Ecto neural progenitor cell (in vitro differentiated cells): ENCODE measurements around the gene INSRR.

Experiments
- DNase-seq: peaks from one replicate; pipeline ENCODE4 v3.0.0-alpha.2; 2018; ENCODE audit warnings: low spot score

The INSRR gene

GRCh38 chr1:156832434-156832833 lies 26.5 kb downstream of the INSRR start:
- no peak for DNase-seq

DNA sequence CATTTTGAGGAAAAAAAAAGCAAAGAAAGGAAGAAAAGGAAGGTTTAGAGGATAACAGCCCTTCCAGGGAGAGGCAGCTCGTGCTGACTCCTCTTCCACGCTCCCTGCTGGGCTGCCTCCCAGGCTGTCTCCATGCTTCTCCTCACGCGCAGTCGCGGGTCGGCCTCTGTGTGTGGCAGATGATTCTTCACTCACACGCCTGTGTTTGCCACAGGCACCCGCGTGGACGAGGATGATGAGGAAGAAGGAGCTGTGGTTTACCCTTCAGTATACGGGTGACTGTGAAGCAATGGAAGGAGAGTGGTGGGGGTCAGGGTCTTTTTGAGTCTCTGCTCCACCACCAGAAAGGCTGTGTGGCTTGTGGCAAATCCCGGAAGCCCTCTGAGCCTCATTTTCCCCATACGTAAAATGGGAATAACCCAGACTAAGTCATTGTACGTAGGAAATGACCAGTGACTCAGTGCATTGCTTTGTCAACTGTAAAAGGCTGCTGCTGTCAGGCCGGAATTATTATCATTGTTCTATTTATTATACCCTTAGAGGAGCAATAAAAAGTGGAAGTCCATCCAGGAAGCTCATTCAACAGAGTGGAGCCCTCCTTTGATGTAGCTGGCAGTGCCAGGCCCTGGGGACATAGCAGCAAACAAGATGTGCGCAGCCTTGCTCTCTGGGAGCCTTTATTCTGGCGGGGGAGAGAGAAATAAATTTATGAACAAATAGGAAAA lies 30.4 kb downstream of the INSRR start:
- no peak for DNase-seq

DNA sequence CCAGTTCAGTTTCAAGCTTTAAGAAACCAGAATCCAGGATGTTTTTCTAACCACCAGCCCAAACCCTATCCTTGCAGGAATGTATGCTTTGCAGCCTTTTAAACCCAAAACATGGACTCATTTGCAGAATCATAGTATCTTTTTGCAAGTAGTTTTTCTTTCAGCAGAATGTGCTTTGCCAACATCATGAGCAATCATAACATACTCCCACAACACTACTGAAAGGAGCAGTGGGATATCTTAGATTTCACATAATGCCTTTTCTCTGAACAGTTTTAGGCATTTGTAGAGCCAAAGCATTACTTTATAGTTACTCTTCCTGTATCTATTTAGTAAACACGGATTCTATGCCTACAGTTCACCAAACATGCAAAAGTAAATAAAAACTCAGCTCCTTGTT lies 32.3 kb downstream of the INSRR start:
- DNase-seq = no peak

DNA sequence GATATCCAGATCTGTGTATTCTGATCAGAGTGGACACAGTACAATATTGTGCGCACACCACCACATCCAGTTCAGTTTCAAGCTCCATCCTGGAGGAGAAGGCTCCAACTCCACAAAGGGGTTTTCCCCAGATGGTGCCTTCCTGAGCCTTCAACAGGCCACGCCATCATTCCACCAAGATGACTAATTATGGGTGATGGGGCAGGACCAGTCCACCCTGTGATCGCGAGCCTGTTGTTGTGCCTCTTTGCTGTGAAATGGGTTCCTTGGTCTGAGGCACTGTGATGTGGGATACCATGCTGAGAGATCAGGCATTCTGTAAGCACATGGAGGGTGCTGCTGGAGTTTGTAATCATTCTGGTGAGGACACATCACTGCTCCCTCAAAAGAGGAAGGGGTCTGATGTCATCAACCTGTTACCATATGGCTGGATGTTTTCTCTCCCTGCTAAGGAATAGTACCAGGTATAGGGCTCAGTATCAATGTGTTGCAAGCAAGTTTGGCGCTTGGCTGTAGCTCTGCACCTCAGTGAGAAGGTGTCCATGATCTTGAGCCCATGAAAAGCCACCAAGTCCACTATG lies 35.6 kb downstream of the INSRR start:
- DNase-seq = no peak

GRCh38 chr1:156822680-156823079 lies 36.2 kb downstream of the INSRR start:
- no peak for DNase-seq

DNA sequence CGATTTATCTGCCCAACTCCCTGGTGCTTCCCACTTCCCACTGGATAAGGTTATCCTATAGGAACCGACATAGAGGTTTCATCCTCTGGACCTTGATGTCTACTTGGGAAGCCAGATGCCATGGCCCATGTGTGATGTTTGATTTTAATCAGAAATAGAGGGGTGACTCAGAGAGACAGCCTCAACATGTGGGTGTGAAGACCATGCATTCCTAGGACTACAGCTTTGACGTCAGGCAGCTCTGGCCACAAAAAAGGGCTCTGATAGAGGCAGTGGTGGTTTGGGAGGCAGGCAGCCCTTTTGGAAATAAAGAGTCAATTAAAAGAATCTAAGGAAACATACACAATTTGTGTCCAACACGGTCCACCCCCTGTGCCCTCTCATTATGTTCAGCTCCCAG lies 37.1 kb downstream of the INSRR start:
- DNase-seq = no peak

DNA sequence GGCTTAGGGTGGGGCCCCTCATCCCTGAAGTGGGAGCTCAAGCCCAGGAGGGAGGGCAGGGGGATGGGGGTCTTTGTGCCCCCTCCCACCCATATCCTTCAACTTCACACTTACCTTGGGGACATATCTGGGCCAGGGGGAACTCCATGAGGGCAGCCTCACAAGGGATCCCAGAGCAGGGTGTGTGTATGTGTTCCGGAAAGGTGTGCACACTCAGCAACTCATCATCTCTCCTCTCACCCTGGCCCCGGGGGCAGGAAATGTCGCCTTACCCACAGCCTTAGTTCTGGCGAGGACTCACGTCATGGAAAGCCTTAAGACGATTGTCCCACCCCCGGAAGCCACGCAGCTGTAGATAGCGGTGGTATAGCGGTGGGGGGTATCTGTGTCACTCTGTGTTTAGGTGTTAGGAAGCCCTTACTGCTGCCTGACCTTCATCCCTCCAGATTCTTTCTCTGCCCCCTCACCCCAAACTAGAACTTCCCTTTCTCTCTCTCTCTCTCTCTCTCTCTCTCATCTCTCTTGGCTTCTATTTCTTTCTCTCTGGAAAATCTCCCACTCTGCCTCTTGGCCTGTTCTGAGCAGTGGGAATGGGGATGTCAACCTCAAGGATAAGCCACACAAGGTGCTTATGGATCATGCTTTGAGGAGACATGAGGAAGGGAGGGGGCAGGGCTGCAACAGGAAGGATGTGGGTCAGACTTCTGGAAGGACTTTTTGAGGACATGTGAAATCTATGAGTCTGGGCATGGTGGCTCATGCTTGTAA lies 42.2 kb downstream of the INSRR start, which contains the start of gene SH2D2A:
SH2D2A (minus strand) TSS at position 288 of the 768 bp plus-strand sequence; CDS start at position 148, 140 bp downstream.
- DNase-seq = no peak

DNA sequence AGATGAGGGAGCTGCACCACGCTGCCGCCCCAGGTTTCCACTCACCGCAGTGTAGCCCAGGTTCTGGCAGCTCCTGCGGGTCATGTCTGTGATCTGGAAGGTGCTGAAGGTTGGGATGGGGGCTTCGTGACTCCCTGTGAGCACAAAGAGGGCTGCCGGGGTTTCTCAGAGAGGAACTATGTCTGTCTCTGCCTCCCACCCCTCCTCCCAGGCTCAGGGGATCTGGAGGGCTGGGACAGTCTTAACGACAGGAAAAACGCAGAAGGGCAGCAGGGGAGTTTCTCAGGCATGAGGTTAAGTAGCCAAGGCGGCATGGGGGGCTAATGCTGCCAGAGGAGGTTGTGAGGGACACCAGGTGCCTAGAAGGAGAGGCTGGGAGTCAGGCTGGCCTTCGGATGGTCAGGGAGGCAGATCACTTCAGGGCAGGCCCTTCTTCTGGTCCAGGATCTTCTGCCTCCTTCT lies 42.9 kb downstream of the INSRR start:
- DNase-seq = no peak

GRCh38 chr1:156815307-156815826 lies 43.5 kb downstream of the INSRR start:
- no peak for DNase-seq

- DNase-seq = no peak
These were observed 44.2 kb downstream of the INSRR start for GRCh38 chr1:156814571-156815260.

DNA sequence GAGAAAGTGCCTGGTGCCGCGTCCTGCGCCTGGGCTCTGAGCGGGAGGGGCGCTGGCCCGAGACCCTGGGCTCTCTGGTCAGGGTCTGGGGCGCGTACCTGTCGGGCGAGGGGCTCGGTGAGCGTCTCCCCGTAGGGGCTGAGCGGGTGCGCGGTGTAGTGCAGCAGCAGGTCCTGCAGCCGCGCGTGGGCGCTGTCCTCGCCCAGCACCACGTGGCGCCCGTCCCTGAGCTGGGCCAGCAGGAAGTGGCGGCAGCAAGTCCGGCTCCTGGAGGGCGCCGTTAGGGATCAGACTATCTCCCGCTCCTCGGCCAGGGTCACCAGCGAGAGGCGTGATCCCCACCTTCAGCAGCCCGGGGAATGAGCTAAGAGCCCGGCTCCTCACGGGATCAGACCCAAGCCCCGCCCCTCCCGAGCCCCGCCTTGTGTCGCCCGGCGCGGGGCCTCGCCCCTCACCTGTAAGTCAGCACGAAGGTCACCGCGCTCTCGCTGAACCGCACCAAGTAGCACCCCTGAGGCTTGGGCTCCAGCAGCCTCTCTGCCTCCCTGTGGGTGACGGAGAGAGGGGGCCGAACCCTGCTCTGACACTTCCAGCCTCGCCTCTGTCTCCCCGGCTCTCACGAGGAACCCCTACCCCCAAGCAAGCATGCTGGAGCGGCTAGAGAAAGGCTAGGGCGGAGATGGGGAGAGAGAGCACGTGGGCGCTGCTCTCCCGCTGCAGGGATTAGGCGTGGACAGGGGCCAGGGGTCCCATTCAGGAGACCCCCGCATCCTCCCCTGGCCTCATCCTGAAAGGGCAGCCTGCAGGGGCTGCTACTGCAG lies 45.0 kb downstream of the INSRR start:
- DNase-seq = peak; percentile 79

DNA sequence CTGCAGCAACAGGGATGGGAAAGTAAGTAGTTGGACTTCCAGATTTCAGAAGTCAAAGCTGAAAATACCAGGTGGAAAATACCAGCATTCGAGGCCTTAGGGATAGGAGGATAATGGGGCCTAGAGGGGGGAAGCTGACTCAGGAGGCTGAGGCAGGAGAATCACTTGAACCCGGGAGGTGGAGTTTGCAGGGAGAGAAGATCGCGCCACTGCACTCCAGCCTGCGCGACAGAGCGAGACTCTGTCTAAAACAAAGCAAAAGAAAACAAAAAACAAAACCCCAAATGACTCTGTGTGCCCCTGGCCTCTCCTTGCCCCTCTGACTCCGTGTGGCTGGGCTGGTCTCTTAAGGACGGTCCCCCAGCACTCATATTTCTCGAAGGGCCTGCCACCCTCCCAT lies 45.6 kb downstream of the INSRR start:
- no peak for DNase-seq

- no peak for DNase-seq
These were observed 46.5 kb downstream of the INSRR start for GRCh38 chr1:156812293-156812990.

- DNase-seq = no peak
These were observed 47.7 kb downstream of the INSRR start for GRCh38 chr1:156811168-156811567.

GRCh38 chr1:156809711-156810366 lies 49.1 kb downstream of the INSRR start:
- no peak for DNase-seq

GRCh38 chr1:156809281-156809680 lies 49.6 kb downstream of the INSRR start:
- no peak for DNase-seq

- no peak for DNase-seq
These were observed 50.5 kb downstream of the INSRR start for GRCh38 chr1:156808186-156809030.

DNA sequence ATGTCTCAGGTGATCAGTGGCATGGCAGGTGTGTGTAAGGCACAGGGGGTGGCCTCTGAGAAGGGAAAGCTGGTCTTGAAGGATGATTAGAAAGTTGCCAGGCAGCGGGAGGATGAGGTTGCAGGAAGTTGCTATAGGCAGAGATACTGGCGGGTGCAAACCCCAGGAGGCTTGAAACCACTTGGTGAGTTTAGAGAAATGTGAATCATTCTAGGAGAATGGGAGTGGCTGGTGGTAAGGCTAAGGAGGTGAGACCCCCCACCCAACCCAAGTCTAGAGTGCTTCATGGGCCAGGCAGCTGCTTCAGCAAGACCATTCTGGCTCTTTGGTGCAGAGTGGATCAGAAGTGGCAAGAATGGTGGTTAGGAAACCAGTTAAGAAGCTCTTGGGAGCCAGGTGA lies 51.3 kb downstream of the INSRR start:
- DNase-seq = no peak
